Fibroblast of villous mesenchyme (primary cell): ENCODE results near the gene ZNF714. TPM values are rescaled to one million over a fixed set of nuclear protein-coding genes. Genes with fewer than 3 reads are reported as not detected.
A peak's percentile ranks its signal among the peaks of the same experiment; 100 is the strongest.

Source experiments
- DNase-seq: peaks from one replicate; pipeline ENCODE4 v3.0.0-alpha.2; 2010; ENCODE audit warnings: low read depth
- H3K4me3 ChIP-seq: 2 replicates; pipeline ENCODE4 v1.5.1; 2011; ENCODE audit warnings: low read depth, mild to moderate bottlenecking, low read length
- CTCF ChIP-seq: IDR thresholded peaks from 2 replicates; pipeline ENCODE4 v1.5.1; 2012; ENCODE audit warnings: low read depth, mild to moderate bottlenecking, low read length; ENCODE audit not compliant: insufficient read depth
- total RNA-seq: library from RNA; depleted of rRNA; stranded (reverse); fragments of >200 nt; gene quantifications from 2 replicates; pipeline ENCODE4 v1.2.3, GENCODE V29; 2012

ZNF714 gene
- total RNA-seq, 1 donor = 13.8 TPM

GRCh38 chr19:21109116-21109515, 27.1 kb downstream of the ZNF714 start:
- no peak overlapping the region for H3K4me3 ChIP-seq
- no peak for DNase-seq
- TF ChIP-seq CTCF = no peak

- no peak for DNase-seq
- no peak overlapping the region for H3K4me3 ChIP-seq
- no peak for TF ChIP-seq CTCF
Observed at GRCh38 chr19:21110183-21110582, 28.2 kb downstream of the ZNF714 start.

GRCh38 chr19:21115430-21115829, 33.4 kb downstream of the ZNF714 start:
- no peak for DNase-seq
- TF ChIP-seq CTCF = no peak
- H3K4me3 ChIP-seq = no peak overlapping the region

- no peak for TF ChIP-seq CTCF
- DNase-seq = no peak
- H3K4me3 ChIP-seq = no peak overlapping the region
Observed at GRCh38 chr19:21117041-21117907, 35.3 kb downstream of the ZNF714 start.

GRCh38 chr19:21126078-21126477, 44.1 kb downstream of the ZNF714 start:
- TF ChIP-seq CTCF = no peak
- H3K4me3 ChIP-seq = no peak overlapping the region
- no peak for DNase-seq

- H3K4me3 ChIP-seq = no peak overlapping the region
- TF ChIP-seq CTCF = no peak
- DNase-seq = peak; percentile 58
Observed at GRCh38 chr19:21127001-21127400, 45.0 kb downstream of the ZNF714 start.
